GM19438 (cell line): ENCODE measurements around the gene NCL.
A peak's percentile ranks its signal among the peaks of the same experiment; 100 is the strongest.
"Not testable (repeated sequence)": the region's sequence is repeated elsewhere in the genome, so short reads cannot be mapped to it uniquely, and the experiment has no call there.

Source experiments
- ATAC-seq: cut with Tn5 transposase; IDR thresholded peaks from one replicate; pipeline ENCODE4 v1.9.1; 2021; ENCODE audit warnings: low read depth; ENCODE audit not compliant: unreplicated experiment

The NCL gene

DNA sequence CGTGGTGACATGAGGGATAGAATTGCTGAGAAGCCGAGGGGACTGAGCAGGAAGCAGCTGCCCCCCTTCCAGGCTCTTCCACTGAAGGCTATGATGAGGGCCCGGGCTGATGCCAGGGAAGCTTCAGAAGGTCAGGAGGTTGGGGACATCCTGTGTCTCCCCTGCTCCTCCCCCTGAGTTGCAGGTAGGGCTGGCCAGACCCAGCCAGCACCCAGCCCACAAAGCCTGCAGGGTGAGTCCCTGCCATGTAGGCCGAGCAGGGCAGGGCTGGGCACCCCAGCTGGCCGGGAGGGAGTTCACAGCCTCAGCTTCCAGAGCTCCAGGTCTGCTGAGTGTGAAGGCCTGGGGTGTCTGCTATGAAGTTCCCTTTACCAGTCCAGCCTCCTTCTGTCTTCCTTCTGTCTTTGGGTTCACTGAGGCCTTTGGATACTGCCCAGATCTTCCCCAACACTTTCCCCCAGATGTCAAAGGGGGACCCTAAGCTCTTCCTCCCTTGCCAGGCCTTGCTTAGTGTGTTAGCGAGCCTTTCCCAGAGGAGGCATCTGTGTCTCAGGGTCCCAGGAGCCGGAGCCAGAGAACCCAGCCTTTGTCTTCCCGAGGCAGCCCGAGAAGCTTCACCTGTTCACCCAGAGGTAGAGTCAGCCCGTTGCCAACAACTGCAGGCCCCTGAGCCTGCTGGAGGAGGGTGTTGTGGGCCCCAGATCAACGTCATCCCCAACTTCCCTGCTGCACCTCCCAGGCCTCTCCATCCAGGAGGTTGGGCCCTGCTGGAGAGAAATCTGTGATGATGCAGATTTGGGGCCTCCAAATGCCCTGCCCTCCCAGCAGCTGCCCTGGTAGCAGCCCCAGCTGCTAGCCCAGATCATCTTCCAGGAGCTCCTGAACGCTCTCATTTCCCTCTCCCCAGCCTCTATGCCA lies 3.6 kb upstream of the NCL start:
- no peak for ATAC-seq

DNA sequence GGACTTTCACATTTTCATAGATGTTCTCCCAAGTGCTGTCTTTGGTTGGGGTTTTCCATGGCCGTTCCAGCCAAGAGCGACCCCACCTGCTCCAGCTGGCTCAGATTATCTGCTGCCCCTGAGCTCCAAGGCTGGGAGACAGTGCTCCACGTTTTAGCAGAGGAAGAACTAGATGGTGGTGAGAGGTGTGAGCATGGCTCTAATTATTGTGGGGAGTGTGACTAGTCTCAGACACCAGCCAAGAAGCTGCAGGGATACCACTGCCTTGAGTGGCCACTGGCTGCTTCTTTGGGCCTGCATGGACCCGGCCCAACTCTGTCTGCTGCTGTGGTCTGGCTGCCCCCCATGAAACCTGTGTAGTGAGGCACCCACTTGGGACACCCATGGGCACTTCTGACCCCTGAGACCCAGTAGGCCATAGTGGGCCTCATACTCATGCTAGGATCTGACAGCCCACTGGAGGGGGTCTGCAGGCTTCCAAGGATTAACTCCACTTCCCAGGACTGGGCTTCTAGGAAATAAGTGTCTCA lies 2.8 kb upstream of the NCL start:
- ATAC-seq, result no peak

GRCh38 chr2:231464576-231465540 lies 574 bp upstream of the NCL start:
- peak; percentile 27 for ATAC-seq

DNA sequence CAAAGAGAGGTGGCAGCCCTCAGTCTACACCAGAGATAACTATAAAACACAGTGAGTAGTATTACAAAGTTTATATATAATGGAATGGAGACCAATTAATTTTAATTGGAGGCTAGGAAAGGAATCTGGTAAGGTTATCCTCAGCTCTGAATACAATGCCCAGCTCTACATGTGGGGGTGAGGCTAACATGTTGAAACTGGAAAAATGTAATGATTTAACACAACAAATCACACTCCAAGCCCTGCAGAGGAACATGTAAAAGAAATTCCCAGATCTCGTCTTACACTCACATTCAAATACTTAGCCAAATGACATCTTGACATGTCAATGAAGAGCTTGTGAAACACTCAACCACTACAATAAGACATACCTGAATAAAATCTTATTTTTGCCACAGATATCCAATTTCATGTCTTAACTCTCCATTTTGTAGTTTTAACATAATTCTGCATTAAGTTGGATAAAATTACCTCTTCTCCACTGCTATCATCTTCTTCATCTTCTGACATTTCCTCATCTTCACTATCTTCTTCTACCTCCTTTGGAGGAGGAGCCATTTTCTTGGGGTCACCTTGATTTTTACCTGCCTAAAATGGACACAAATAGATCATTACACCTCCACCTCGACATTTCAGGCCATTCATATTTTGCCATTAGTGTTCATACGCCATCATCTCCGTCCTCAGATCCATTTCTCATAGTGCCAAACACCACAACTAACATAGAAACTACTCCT lies 1.4 kb downstream of the NCL start:
- ATAC-seq, result no peak

- no peak for ATAC-seq
Measured at GRCh38 chr2:231461516-231461971, 2.7 kb downstream of the NCL start.

- ATAC-seq, result not testable (repeated sequence)
Measured at GRCh38 chr2:231460841-231461240, 3.4 kb downstream of the NCL start.

- ATAC-seq, result no peak
Measured at GRCh38 chr2:231460073-231460835, 4.0 kb downstream of the NCL start.

GRCh38 chr2:231458368-231458767 lies 5.9 kb downstream of the NCL start:
- no peak for ATAC-seq

DNA sequence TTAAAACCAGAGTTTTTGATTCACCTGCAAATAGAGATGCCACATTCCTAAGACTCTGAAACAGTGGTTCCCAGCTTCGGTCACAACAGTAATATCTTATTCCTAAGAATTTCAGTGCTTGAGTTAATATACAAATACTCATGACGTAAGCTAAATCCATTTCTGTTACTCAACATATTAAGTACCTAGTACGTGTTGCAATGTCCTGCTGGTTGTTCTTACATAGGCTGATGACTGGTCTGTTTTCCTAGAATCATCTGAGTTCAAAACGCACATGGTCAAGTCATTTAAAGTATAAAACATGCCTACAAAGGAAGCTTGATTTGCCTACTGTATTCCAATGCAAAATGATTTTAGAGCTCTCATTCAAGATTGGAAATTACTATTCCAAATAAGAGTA lies 7.2 kb downstream of the NCL start:
- ATAC-seq, result no peak

- no peak for ATAC-seq
Measured at GRCh38 chr2:231456295-231457004, 7.8 kb downstream of the NCL start.

DNA sequence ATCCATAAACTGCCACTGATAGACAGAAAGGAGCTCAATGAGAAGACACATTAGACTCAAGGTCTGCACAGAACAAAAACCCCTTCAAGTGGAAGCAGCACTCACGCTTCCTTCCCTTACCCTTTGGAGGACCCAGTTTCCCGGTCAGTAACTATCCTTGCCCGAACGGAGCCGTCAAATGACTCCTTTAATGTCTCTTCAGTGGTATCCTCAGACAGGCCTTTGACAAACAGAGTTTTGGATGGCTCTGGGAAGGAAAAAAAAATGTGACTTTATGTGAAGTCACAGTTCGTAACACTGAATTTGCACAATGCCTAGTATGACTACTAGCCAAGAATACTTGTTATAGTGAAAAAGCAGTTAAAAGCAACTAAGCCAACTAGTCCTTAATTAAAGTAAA lies 8.4 kb downstream of the NCL start:
- ATAC-seq, result no peak

DNA sequence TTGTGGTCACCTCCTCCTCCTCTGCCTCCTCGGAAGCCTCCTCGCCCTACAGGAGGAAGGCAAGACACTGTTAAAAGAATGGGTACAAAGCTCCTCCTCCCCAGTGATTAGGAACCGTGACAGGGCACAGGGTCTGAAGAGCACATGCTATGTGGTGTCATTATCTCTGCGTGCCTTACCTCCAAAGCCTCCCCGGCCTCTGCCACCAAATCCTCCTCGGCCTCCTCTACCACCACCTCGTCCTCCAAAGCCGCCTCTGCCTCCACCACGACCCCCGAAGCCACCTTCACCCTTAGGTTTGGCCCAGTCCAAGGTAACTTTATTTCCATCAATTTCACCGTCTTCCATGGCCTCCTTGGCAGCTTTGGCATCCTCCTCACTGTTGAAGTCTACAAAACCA lies 9.1 kb downstream of the NCL start:
- no peak for ATAC-seq

DNA sequence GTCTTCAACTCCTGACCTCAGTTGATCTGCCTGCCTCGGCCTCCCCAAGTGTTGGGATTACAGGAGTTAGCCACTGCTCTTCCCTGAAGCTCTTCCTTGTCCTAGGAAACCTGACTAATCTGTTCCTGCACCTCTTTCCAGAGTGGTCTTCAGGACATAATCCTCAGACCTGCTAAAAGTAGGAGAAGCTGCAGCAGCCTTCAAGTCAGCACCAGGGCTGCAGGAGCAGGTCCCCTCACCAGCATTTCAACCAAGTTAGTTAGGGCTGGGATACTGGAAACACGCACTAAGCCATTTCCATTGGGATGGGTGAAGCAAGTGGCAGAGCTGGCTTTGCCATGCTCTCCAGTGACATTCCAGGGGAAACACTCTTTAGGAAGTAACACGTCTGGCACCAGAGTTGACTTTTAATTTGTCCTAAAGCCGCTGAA lies 9.9 kb downstream of the NCL start:
- no peak for ATAC-seq

DNA sequence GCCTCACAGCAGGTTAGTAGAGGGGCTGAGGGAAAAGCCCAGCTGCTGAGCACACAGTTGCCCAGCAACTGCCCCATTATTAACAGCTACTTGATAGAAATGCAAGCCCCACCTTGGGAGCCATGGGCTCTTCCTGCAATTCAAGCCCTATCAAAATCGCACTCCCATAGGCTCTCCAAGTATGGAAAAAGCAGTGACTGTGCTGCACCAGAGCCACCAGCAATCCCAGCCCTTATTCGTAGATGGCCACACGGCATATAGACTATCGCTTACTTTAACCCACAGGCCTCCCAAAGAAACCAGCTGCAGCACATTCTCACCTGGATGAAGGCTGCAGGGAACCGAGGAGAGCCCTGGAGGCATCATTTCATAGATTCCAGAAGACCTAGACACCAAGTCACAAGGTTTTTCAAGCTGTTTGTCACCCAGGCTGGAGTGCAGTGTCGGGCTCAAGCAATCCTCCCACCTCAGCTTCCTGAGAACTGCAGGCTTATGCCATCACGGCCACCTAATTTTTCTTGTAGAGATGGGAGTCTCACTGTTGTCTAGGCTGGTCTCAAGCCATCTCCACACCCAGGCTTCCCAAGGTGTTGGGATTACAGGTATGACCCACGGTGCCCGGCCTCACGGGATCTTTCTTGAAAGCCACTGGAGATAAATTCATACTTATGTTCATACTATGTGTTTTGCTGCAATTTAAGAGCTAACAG lies 11.3 kb downstream of the NCL start:
- no peak for ATAC-seq

- no peak for ATAC-seq
Measured at GRCh38 chr2:231450548-231450989, 13.7 kb downstream of the NCL start.

DNA sequence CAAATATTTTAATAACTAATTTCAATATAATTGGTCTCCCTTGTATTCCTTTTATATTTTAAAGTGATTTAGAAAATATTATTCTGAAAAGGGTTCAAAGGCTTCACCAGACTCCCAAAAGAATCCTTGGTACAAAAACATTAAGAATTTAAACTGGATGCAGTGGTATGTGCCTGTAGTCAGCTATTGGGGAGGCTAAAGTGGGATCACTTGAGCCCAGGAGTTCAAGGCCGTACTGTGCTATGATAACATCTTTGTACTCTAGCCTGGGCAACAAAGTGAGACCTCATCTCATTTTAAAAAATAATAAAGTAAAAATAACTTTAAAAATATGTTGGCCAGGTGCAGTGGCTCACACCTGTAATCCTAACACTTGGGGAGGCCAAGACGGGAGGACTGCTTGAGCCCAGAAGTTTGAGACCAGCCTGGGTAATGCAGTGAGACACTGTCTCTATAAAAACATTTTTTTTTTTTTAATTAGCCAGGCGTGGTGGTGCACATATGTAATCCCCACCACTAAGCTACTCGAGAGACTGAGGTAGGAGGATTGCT lies 14.7 kb downstream of the NCL start:
- ATAC-seq, result no peak

DNA sequence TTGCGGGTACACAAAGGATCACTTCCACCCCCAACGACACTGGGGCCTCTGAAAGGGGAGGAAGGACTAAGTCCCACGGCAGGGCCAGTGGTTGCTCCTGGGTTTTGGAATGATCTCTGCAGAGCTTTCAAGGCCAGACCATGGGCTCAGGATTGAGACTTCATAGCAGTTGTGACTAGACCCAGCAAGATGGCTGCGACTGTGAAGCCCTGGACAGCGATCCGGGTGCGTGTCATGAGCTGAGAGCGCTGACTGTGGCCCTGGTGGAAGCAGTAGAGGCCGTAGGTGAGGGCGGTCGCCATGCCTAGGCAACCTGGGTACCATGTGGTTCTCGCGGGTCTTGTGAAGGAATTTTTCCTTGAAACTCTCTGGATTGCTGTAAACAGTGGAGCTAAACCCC lies 27.3 kb downstream of the NCL start:
- no peak for ATAC-seq

- ATAC-seq, result no peak
Measured at GRCh38 chr2:231433990-231434389, 30.3 kb downstream of the NCL start.
